DMS 273 (cell line): ENCODE measurements around the gene HIVEP3.
"Not testable (repeated sequence)": the region's sequence is repeated elsewhere in the genome, so short reads cannot be mapped to it uniquely, and the experiment has no call there.

Source experiments
- DNase-seq: peaks from one replicate; lab custom pipeline; 2025; ENCODE audit not compliant: unreplicated experiment; lab: John Stamatoyannopoulos, UW

Gene HIVEP3

GRCh38 chr1:41918450-41919043, at the start of gene HIVEP3:
TSS of gene HIVEP3 (minus strand) at chr1:41918922.
- DNase-seq = peak; percentile 76

DNA sequence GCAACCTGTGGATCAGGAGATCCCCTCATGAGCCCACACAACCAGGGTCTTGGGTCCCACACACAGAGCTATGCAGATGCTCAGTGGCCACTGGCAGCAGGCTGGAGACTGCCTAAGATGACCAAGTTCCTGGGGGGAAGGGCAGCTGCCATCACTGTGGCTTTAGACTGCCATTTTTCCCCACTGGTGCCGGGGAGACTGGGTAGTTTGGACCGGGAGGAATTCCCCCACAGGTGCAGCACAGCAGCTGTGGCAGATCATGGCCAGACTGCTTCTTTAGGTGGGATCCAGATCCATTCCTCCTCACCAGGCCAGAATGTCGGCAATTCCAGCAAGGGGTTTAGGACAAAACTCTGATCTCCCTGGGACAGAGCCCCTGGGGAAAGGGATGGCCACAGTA, 45.7 kb upstream of the HIVEP3 start:
- DNase-seq = no peak

DNA sequence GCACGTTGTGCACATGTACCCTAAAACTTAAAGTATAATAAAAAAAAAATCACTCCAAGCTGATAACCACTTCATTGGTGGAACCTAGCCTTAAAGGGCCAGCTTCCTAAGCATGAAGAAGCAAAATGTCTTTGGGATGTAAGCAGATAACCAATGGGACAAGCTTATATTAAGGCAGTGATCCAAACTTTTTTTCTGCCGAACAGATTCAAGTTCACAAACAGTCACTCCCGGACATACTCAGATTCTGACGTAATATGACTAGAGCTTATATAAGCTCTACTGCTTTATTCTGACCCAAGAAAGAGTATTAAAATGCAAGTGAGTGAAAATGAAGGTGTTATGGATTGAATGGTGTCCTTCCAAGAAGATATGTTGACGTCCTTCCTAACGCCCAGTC, 44.9 kb upstream of the HIVEP3 start:
- no peak for DNase-seq

DNA sequence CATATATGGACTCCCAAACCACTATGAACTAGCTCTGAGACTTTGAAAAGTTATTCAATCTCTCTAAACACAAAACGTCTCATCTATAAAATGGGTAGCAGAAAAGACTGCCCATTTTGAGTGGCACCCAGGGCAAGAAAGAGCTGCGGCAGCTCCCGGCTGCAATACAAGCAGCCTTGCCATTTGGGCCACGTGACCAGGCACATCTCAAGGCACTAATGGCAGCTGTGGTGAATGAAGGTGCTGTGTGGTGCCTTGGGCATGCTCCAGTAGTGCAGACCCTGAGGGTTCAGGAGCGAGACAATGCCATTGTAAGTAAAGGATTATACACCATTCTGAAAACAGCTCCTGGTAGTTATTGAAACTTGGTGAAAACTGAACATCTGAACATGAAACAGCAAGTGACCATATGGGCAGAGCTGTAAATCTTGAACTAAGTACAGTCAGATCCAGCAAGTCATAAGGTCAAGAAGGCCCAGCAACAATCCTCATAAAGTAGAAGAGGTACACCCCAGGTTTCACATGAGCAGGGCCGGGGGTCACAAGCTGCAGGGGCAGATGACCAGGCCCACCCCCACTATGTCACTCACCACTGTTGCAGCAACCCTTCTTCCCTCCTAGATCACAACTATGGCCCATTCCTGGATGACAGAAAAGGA, 39.4 kb upstream of the HIVEP3 start:
- DNase-seq = no peak

- DNase-seq = no peak
Measured at GRCh38 chr1:41957568-41957967, 38.8 kb upstream of the HIVEP3 start.

DNA sequence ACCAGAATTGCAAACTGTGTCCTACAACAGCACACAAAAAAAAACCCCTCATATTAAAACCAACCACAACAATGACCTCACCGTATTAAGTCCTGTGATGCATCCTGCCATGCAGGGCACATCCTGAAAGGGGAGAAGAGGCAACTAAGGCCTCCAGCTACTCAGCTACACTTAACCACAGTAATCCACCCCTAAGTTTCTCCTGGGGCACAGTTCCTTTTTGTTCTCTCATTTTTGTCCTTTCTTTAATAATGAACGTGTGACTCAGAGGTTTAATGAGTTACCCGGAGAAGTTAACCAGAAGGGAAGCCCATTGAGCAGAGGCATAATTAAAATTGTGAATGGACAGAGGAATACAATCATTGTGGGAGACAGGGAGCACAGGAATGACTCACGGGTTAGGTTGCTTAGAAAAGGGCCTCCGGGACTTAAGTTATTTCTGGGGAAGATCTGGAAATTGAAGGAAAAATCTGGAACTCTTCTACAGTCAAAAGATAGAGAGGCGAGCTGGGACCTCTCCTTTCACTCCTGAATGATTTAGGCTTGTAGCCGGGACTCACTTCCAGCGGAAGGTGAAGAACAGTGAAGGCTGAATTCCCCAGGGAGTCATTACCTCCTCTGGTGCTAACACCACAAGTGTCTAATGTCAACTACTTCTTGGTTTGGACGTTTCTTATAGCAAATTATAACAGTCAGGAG, 36.9 kb upstream of the HIVEP3 start:
- DNase-seq = no peak

DNA sequence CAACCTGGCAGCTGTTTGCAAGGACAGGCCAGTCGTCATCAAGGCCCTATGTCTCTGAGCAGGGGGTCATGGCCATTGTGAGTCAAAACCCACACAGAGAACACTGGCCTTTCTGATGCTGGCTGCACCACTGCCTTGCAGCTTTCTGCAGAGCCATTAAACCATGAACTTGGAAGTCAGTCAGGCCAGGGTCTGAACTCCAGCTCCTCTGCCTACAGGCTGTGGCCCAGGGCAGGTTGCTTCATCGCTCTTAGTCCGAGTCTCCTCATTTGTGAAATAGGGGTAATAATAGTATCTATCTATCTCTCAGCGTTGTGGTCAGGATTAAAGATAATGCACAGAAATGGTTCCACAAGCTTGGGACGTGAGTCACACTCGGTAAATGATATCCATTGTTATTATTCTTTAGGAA, 35.8 kb upstream of the HIVEP3 start:
- DNase-seq = no peak

- no peak for DNase-seq
Measured at GRCh38 chr1:41953291-41953690, 34.6 kb upstream of the HIVEP3 start.

DNA sequence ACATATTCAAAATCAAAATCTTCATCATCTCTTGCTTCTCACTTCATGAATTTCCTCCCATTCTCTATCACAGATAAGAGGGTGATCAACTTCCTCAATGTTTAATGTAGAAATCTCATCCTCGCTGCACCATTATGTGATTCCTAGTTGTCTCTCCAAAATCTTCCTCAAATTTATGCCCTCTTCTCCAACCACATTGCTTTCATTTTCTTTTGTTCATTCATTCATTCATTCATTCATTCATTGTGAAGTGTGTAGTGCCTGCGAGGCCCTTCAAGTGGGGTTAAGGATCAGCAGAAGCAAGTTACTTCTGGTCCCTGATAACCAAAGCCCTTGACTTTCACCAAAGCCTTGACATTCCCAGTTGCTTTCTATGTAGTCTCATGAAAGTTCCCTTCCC, 33.5 kb upstream of the HIVEP3 start:
- DNase-seq = no peak

DNA sequence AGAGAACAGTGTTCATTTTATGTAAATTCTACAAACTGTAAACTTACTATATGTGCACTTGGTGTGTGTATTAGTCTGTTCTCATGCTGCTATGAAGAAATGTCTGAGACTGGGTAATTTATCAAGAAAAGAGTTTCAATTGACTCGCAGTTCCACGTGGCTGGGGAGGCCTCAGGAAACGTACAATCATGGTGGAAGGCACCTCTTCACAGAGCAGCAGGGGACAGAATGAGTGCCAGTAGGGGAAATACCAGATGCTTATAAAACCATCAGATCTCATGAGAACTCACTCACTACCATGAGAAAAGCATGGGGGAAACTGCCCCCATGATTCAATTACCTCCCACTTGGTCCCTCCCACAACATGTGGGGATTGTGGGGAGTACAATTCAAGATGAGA, 32.8 kb upstream of the HIVEP3 start:
- not testable (repeated sequence) for DNase-seq

- DNase-seq = no peak
Measured at GRCh38 chr1:41950820-41951219, 32.1 kb upstream of the HIVEP3 start.

- not testable (repeated sequence) for DNase-seq
Measured at GRCh38 chr1:41945946-41946345, 27.2 kb upstream of the HIVEP3 start.

- DNase-seq = no peak
Measured at GRCh38 chr1:41943717-41944116, 25.0 kb upstream of the HIVEP3 start.

- no peak for DNase-seq
Measured at GRCh38 chr1:41942278-41942677, 23.6 kb upstream of the HIVEP3 start.

GRCh38 chr1:41941381-41941780, 22.7 kb upstream of the HIVEP3 start:
- no peak for DNase-seq

GRCh38 chr1:41939194-41939593, 20.5 kb upstream of the HIVEP3 start:
- no peak for DNase-seq

GRCh38 chr1:41936107-41936506, 17.4 kb upstream of the HIVEP3 start:
- no peak for DNase-seq

DNA sequence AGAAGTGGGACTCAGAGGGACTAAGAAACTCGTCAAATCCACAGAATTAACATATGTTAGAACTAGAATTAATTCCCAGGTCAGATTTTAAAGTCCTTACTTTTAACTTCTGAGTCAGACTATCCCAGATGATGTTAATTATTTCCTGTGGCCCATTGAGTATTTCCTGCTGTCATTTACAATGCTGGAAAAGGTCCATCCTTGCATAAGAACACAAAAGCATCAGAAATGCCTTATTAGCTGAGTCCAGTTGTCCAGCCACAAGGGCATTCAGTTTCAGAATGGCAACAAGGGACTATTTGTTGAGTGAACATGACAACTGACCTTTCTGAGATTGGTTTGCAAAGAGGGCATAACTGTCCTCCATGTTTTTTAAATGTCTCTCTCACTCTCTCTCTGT, 16.5 kb upstream of the HIVEP3 start:
- no peak for DNase-seq

DNA sequence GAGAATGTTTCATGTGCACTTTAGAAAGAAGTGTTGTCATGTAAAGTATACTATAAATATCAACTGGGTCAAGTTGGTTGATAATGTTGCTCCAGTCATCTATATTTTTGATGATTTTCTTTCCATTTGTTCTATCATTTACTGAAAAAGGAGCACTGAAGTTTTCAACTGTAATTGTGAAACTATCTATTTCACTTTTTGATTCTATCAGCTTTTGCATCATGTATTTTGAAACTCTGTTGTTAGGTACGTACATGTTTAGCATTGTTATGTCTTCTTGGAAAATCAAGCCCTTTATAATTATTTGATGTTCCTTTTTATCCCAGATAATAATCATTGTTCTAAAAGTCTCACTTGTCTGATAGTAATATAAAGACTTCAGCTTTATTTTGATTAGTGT, 14.4 kb upstream of the HIVEP3 start:
- DNase-seq = no peak

- DNase-seq = no peak
Measured at GRCh38 chr1:41931578-41931977, 12.9 kb upstream of the HIVEP3 start.

DNA sequence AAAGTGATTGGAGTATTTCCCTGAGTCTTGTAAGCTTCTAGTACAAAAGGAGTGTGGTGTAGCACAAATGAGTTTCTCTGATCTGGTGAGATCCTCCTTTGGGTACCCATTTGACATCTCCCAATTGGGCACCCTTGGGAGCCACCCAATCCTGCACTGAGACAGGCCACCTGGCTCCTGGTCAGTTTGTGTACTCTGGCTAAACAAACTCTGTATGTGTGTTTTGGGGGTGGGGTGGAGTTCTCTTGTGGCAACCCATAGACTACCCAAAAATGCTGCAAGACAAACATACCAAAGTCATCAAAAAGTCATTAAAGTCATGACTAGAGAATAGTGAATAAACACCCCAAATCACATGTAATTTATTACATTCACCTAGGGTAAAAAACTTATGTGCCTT, 8.4 kb upstream of the HIVEP3 start:
- DNase-seq = no peak

- DNase-seq = peak; percentile 63
Measured at GRCh38 chr1:41925712-41926111, 7.0 kb upstream of the HIVEP3 start.
